Lower leg skin (tissue), 3 donors: ENCODE measurements around the gene C14orf93.

ENCODE experiments used
- CTCF ChIP-seq, 3 donors: fragments of 450-650 bp; IDR thresholded peaks; one replicate each; pipeline ENCODE4 v1.5.1; 2016; ENCODE audit warnings: antibody characterized with exemption in 3 of 3, mild to moderate bottlenecking in 3 of 3, moderate library complexity in 2 of 3
- POLR2A ChIP-seq, 2 donors: fragments of 450-650 bp; IDR thresholded peaks; one replicate each; pipeline ENCODE4 v1.6.1; 2016 to 2017; ENCODE audit warnings: antibody characterized with exemption in 2 of 2, mild to moderate bottlenecking in 1 of 2, moderate library complexity in 1 of 2

GRCh38 chr14:22952418-22952817, 57.5 kb downstream of the C14orf93 start:
- TF ChIP-seq CTCF (IDR thresholded peaks at IDR 0.05) (no peak), POLR2A (IDR thresholded peaks at IDR 0.05) (no peak)
